Measurements from ENCODE around the gene CES2.

DNA sequence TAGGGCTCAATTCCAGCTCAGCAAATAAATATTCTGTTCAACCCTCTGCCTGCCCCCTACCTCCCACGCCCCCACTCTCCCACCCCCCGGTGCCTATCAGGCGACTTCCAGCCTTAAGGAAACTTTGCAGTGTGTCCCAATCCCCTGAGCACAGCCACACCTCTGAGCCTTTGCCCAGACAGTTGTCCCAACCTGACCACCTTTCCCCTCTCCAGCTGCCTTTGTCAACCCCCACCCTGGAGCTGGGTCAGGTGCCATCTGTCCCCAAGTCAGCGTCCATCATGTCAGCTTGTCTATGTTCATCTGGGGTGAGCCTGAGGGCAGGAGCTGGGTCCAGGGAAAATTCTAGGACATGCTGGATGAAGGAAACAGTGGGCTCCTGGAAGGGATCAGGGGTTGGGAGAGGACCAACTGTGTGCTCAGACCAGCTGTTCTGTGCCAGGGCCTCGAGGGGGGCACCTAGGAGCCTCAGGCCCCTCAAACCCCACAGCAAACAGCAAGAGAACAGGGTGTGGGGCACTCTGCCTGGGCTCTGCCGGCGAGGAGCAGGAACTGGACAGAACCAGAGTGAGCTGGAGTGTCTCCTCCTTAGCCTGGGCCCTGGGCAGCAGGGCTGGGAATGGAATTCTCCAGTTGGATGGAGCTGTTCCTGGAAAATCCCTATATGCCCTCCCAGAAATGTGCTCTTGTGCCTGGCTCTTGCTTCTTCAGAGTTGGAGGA, 34.4 kb upstream of the CES2 start:
- TF ChIP-seq, protein P1, sequence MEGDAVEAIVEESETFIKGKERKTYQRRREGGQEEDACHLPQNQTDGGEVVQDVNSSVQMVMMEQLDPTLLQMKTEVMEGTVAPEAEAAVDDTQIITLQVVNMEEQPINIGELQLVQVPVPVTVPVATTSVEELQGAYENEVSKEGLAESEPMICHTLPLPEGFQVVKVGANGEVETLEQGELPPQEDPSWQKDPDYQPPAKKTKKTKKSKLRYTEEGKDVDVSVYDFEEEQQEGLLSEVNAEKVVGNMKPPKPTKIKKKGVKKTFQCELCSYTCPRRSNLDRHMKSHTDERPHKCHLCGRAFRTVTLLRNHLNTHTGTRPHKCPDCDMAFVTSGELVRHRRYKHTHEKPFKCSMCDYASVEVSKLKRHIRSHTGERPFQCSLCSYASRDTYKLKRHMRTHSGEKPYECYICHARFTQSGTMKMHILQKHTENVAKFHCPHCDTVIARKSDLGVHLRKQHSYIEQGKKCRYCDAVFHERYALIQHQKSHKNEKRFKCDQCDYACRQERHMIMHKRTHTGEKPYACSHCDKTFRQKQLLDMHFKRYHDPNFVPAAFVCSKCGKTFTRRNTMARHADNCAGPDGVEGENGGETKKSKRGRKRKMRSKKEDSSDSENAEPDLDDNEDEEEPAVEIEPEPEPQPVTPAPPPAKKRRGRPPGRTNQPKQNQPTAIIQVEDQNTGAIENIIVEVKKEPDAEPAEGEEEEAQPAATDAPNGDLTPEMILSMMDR (IDR thresholded peaks at IDR 0.05; ENCODE audit: low read length): no peak
- TF ChIP-seq EZH2 (IDR thresholded peaks at IDR 0.05; ENCODE audit: borderline replicate concordance, low read length): no peak
